HG02840 (cell line): ENCODE data around the gene PRDM16.

ENCODE experiments used
- ATAC-seq: cut with Tn5 transposase; IDR thresholded peaks from one replicate; pipeline ENCODE4 v1.9.1; 2021; ENCODE audit warnings: mild to moderate bottlenecking, moderate library complexity, moderate number of reproducible peaks; ENCODE audit not compliant: unreplicated experiment, low FRiP score

Gene PRDM16

GRCh38 chr1:3211582-3212375 is 142.8 kb downstream of the PRDM16 start:
- no peak for ATAC-seq

- ATAC-seq: no peak
Measured at GRCh38 chr1:3212453-3213355, 143.7 kb downstream of the PRDM16 start.

DNA sequence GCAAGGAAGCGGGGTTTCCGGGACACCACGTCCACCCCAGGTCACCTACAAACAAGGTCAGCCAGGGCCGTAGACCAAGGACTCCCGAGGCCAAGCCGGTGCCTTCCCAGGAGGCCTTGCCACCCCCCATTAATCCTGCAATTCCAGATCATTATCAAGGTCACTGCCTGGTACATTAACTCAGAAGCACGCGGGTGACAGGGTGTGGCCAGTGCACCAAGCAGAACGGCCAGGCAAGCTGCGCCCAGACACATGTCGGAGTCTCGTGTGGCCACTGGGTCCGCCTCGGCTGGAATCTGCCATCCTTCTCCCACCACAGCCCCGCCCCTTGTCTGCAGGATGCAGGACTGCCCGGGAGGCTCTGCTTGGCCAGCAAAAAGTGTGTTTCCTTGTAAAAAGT is 144.7 kb downstream of the PRDM16 start:
- no peak for ATAC-seq

DNA sequence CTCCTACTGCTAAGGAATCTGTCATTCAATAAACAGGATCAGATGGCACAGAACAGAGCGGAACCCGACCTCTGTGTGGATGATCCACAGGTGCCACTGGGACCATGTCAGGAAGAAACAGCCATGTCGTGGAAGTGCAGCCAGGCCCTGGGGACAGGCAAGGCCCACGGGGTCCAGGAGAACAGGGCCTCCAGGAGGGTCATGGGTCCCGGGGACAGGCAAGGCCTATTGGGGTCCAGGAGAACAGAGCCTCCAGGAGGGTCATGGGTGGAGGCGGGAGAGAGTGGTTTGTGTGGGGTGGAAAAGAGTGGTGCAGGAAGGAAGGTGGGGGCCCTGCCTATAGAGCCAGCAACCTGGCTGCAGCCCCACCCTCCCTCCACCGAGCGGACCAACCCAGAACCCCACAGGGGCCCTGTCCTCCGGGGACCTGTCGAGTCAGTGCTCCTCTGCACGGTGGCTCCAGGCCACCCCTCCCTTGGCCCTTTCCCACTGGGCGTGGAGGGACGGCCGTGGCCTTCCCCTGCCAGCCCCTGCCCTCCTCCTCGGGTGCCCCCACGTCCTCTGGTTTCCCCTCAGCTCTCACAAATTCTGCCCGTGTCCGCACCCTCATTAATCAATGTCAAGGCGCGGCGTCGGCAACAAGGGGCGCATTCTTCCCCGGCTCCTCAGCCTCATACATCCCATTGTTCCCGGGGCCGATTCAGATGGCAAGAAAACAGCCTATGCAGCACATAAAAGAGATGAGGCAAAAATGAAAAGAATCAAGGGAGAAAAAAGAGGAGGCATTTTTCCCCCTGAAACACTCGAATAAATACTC is 146.4 kb downstream of the PRDM16 start:
- ATAC-seq: no peak

- no peak for ATAC-seq
Measured at GRCh38 chr1:3216015-3216391, 147.0 kb downstream of the PRDM16 start.

GRCh38 chr1:3217181-3217641 is 148.2 kb downstream of the PRDM16 start:
- no peak for ATAC-seq

- no peak for ATAC-seq
Measured at GRCh38 chr1:3217979-3218679, 149.1 kb downstream of the PRDM16 start.

DNA sequence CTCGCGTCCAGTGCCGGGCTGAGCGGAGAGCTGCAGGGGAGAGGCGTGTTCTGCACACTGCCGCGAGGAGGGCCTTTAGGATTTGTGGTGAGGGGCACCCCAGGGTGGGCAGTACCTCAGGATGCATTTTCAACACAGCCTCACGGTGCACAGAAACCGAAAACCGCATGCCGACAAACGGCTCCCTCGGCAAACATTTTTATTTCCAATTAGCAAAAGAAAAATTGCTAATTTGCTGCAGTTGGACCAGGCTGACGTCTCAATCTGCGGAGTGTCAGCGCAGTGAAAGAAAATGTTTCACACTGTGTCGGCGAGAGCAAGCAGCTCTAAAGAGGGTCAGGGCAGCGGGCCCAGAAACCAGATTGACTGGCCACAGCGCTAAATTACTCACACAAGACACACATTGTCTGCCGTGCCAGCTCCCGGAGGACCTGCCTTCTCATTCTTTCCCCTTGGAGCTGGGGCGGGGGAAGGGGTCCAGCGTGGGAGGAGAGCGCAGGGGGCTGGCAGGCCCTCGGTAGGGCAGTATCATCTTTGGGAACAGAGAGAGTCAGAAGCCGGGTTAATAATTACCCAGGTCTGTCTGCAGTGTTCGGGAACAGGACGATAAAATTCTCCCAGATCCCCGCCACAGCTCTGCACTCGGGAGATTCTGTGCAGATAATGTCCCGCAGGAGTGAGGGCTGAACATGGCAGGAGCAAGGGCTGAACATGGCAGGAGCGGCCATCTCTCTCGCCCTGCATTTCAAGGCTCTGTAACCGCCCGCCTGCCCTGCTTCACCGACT is 150.2 kb downstream of the PRDM16 start:
- ATAC-seq: no peak

DNA sequence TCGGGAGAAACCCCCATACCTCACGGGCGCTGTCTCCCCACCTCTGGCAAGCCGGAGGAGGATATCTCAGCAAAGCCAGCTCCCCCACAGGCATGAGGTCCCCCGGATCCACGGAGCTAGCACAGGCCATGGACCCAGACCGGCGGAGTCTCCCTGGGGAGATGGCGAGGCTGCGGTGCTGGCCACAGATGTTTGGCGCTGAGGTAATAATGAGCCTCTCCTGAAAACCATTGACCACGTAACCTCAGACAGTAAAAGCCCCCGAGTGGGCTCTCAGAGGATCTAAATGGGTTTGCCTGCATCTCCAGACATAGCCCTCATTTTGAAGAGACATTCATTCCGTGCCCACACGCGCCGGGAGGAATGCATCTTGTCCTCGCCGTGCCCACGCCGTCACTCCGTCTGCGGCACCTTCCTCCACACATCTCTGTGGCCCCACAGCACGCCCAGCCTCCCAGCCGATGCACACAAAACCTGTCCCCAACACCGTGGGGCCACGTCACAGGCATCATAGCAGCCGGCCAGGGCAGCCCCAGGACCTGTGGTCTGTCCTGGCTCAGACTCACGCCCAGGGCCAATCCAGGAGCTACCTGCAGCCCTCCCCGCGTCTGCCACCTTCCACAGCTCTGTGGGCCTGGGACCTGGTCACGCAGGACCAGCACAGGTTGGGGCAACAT is 150.9 kb downstream of the PRDM16 start:
- ATAC-seq: no peak

- no peak for ATAC-seq
Measured at GRCh38 chr1:3221112-3222041, 152.4 kb downstream of the PRDM16 start.

DNA sequence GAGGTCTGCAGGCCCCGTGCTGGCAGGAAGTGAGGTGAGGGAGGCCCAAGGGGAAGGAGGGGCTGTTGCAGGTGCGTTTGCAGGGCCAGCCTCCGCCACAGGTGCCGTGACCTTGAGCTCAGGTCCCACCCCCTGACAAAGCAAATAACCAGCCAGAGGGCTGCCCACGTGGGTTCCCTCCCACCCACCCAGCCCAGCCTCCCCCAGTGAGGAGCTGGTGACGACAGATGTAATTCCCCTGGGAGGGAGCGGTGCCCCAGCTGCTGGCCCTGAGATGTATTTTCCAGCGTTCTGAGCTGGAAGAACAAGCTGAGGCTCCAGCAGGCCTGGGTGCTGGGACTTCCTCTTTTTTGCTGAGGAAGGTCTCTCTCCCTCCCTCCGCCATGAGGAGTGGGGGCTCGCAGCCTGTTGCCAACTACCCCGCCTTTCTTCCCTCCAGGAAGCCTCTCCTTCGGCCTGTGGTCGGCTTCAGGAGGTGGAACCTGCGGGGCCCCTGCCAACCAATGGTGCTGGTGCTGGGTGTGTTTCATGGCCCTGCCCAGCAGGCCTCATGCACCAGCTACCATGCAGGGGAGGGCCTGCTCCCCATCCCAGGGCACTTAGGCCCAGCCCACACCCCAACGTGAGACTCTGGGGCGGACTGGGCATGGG is 153.2 kb downstream of the PRDM16 start:
- ATAC-seq: no peak

- no peak for ATAC-seq
Measured at GRCh38 chr1:3225661-3226060, 156.7 kb downstream of the PRDM16 start.

DNA sequence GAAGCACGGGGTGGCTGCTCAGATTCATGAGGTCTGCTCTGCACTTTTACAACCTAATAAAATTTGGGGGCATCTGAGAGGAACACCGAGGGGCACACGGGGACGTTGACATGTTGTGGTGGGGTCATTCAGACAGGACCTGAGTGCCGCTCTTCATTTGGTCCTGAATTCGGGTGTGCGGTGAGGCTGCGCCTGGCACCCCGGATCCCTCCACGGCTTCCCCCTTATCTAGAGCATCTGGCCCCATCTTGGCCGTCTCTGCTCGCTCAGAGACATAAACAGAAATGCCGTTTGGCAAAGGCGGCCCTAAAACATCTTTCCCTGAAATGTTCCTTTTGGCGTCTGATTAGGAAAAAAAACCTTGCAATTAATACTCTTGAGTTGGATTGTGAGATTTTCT is 157.2 kb downstream of the PRDM16 start:
- ATAC-seq: no peak

GRCh38 chr1:3226701-3227350 is 157.8 kb downstream of the PRDM16 start:
- ATAC-seq: no peak

GRCh38 chr1:3227351-3227704 is 158.3 kb downstream of the PRDM16 start:
- ATAC-seq: no peak

GRCh38 chr1:3227893-3228292 is 158.9 kb downstream of the PRDM16 start:
- ATAC-seq: no peak
